ENCODE results near the gene ADAMTS9.
A peak's percentile ranks its signal among the peaks of the same experiment; 100 is the strongest.

The ADAMTS9 gene

DNA sequence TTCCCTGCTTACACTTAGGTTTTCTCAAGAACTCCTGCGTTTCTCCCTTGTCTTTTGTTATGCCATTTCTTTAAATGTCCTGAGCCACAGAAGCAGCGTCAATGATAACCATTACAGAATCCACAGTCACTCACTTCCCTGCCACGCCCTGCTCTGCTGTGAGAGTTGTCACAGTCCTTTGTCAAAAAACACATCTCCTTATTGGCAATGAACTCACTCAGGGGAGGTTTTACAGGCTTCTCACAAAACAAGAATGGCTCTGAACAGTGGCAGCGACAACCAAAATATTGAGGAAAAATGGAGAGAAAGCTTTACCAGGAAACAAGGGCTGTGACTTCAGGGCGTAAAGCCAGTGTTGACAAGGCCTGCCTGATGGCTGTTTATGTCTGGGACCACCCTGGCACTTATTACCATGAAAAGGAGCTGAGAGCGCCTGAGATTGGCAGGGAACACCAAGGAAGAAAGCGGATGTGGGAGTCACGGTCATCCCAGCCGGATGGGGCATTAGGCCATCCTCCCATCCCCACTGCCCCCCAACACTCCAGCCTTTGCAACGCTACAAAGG lies 111.5 kb downstream of the ADAMTS9 start:
- Histone ChIP-seq H3K27ac (no peak overlapping the region), H3K27me3 (replicated peaks) (no peaks in the 10 kb centered on the region), H3K36me3 (replicated peaks) (no peaks in the 10 kb centered on the region), H3K4me3 (ENCODE audit: low read depth, low read length) (no peak overlapping the region)
- TF ChIP-seq, protein P1, sequence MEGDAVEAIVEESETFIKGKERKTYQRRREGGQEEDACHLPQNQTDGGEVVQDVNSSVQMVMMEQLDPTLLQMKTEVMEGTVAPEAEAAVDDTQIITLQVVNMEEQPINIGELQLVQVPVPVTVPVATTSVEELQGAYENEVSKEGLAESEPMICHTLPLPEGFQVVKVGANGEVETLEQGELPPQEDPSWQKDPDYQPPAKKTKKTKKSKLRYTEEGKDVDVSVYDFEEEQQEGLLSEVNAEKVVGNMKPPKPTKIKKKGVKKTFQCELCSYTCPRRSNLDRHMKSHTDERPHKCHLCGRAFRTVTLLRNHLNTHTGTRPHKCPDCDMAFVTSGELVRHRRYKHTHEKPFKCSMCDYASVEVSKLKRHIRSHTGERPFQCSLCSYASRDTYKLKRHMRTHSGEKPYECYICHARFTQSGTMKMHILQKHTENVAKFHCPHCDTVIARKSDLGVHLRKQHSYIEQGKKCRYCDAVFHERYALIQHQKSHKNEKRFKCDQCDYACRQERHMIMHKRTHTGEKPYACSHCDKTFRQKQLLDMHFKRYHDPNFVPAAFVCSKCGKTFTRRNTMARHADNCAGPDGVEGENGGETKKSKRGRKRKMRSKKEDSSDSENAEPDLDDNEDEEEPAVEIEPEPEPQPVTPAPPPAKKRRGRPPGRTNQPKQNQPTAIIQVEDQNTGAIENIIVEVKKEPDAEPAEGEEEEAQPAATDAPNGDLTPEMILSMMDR (IDR thresholded peaks at IDR 0.05; ENCODE audit: low read depth, low read length, missing control alignments), result no peak
- no peak for DNase-seq
- in situ Hi-C loops (cut with HindIII; ENCODE audit: low pct_ligation_motif_present, low sequenced_read_pairs), result no loop called here

DNA sequence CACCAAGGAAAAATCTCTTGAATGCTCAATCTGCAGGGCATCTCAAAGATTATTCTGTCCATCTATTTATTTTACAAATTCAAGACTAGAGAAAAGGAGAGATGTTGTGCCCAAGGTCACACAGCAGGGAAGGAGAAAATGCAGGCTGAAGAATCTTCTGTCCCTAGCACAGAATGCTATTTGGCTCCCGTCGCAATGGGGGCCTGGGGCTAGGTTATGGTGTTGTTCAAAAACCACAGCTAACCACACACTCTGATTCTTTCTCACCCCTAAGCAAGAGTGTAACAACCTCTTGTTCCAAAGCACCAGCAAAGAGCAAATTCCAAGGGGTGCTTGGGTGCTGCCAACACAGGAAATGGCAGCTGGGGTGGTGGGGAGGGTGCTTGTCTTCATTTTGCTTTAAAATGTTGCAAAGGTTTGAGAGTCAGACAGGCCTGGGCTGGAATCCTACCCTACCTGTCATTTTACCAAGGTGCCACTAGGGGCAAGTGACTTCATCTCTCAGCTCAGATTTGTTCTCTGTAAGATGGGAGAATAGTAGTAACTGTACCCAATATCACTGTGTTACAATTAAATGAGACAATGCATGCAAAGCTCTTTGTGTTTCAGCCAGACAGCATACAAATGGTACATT lies 112.5 kb downstream of the ADAMTS9 start:
- TF ChIP-seq, protein P1 (IDR thresholded peaks at IDR 0.05; ENCODE audit: low read depth, low read length, missing control alignments), result peak; percentile 75
- Histone ChIP-seq H3K27me3 (replicated peaks) (no peaks in the 10 kb centered on the region), H3K27ac (no peak overlapping the region), H3K4me3 (ENCODE audit: low read depth, low read length) (no peak overlapping the region), H3K36me3 (replicated peaks) (no peaks in the 10 kb centered on the region)
- DNase-seq, result peak; percentile 25
- in situ Hi-C loops (cut with HindIII; ENCODE audit: low pct_ligation_motif_present, low sequenced_read_pairs), result no loop called here

DNA sequence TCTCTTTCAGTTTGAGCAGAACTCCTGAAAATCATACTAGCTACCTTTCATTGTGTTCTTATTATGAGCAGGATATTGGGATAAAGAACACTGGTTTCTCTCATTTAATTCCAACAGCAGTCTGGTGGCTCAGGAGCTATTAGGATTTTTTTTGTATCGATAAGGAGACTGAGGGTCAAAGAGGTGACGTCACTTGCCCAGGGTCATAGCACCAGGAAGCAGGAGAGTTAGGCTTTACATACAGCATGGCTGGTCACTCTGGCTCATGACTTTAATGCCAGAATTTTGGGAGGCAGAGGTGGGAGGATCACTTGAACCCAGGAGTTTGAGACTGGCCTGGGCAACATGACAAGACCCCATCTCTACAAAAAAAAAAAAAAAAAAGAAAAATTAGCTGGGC lies 113.6 kb downstream of the ADAMTS9 start:
- TF ChIP-seq, protein P1 (IDR thresholded peaks at IDR 0.05; ENCODE audit: low read depth, low read length, missing control alignments), result no peak
- in situ Hi-C loops (cut with HindIII; ENCODE audit: low pct_ligation_motif_present, low sequenced_read_pairs), result no loop called here
- Histone ChIP-seq H3K4me3 (ENCODE audit: low read depth, low read length) (no peak overlapping the region), H3K27me3 (replicated peaks) (no peaks in the 10 kb centered on the region), H3K27ac (no peak overlapping the region), H3K36me3 (replicated peaks) (no peaks in the 10 kb centered on the region)
- no peak for DNase-seq

DNA sequence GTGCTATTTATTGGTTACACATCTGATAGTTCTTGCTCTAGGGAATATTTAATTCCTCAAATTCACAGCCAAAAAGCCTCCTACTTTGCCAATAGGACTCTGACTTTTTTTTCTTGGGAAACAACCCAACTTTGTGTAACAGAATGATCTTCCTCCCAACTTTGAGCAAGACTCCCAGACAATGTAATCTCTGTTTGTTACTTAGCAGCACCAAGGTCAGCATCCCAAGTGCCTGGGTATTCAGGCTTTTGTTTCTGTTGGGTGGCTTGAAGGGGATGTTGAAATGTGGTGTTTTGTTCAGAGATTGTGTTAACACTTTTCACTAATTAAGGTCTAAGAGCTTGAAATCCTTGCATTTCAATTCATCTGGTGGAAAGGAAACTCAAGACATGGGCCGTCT lies 115.8 kb downstream of the ADAMTS9 start:
- TF ChIP-seq, protein P1 (IDR thresholded peaks at IDR 0.05; ENCODE audit: low read depth, low read length, missing control alignments), result no peak
- DNase-seq, result no peak
- Histone ChIP-seq H3K36me3 (replicated peaks) (no peaks in the 10 kb centered on the region), H3K27ac (no peak overlapping the region), H3K27me3 (replicated peaks) (no peaks in the 10 kb centered on the region), H3K4me3 (ENCODE audit: low read depth, low read length) (no peak overlapping the region)
- in situ Hi-C loops (cut with HindIII; ENCODE audit: low pct_ligation_motif_present, low sequenced_read_pairs), result no loop called here

DNA sequence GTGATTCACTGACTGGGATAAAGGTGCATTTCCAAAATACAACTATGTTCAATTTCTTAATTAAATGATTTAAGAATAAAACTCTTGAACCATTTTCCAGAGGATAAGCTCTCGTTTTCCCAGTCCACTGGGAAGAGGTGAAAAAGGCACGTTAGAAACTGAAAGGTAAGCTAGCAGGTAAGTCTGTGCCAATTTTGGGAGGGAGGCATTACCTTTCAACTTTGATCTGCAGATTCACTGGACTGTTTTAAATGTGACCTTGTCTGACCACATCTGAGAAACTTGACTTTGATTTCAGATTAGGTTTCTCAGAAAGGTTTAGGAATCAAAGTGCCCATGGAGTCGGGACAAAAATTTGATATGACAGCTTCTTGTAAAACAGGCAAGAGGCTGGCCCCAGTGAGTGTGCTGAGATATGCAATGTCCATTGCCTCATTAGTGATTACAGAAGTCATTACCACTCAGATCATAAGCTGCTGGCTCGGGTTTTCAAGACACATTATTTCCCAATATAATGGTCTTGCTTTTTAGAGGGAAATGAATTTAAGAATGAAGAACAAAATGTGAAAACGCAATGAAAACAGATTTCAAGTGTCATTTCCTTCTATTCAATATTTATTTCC lies 118.8 kb downstream of the ADAMTS9 start:
- Histone ChIP-seq H3K27ac (no peak overlapping the region), H3K4me3 (ENCODE audit: low read depth, low read length) (no peak overlapping the region), H3K36me3 (replicated peaks) (no peaks in the 10 kb centered on the region), H3K27me3 (replicated peaks) (no peaks in the 10 kb centered on the region)
- no peak for DNase-seq
- TF ChIP-seq, protein P1 (IDR thresholded peaks at IDR 0.05; ENCODE audit: low read depth, low read length, missing control alignments), result no peak
- in situ Hi-C loops (cut with HindIII; ENCODE audit: low pct_ligation_motif_present, low sequenced_read_pairs), result no loop called here

All from brain microvascular endothelial cell (primary cell).